HepG2 (cell line): ENCODE measurements around the gene CDC42EP1. TPM values are rescaled to one million over a fixed set of nuclear protein-coding genes. Genes with fewer than 3 reads are reported as not detected.

ENCODE experiments used
- ATAC-seq: fragments of 200-7000 bp; cut with Tn5 transposase; 3 replicates; pipeline ENCODE4 v1.9.1; 2020; ENCODE audit warnings: mild to moderate bottlenecking, moderate library complexity
- BruUV-seq: library from RNA; stranded (reverse); fragments of 400-500 nt; replicated peaks from 2 replicates; lab custom pipeline; 2021; lab: Mats Ljungman, UMichigan
- CTCF ChIA-PET: fragments of 300-600 bp; formaldehyde crosslinking; extraction: SDS; loops from one replicate; lab custom pipeline; 2021; ENCODE audit warnings: low total read pairs, inconsistent platforms, low intra/inter-chr PET ratio; lab: Yijun Ruan, JAX
- POLR2A ChIA-PET: fragments of 350-600 bp; sonication (Branson Sonifier 250); formaldehyde crosslinking; loops from one replicate; lab custom pipeline; 2020; ENCODE audit warnings: antibody characterized with exemption, inconsistent platforms; lab: Yijun Ruan, JAX
- DNase-seq: peaks from one replicate; pipeline ENCODE4 v3.0.0-alpha.2; 2015; ENCODE audit warnings: low spot score
- FAIRE-seq: peaks from 3 replicates; lab custom pipeline; 2011; peaks lifted over from hg19 to GRCh38; lab: Jason Lieb, UNC
- H2AFZ ChIP-seq: one replicate; pipeline ENCODE4 v1.6.1; 2011; ENCODE audit warnings: low read length, inconsistent platforms
- H3K27ac ChIP-seq: fragments of 300-600 bp; 3 replicates; pipeline ENCODE4 v1.8.0; 2011; ENCODE audit warnings: mixed run types, mild to moderate bottlenecking, mixed read lengths, low read length, inconsistent platforms; ENCODE audit not compliant: insufficient read depth; ENCODE audit errors: extremely low read length
- H3K27me3 ChIP-seq, 2 experiments: fragments of 200-600 bp in 1 of 2; 2 replicates in 1 of 2; 3 replicates in 1 of 2; pipeline versions ENCODE4 v1.6.0 to v1.8.0; 2011; ENCODE audit warnings: low read length in 2 of 2, mild to moderate bottlenecking in 2 of 2, moderate library complexity in 2 of 2, inconsistent platforms in 1 of 2; ENCODE audit not compliant: insufficient read depth in 2 of 2, control insufficient read depth in 1 of 2
- H3K36me3 ChIP-seq, 2 experiments: fragments of 200-600 bp in 1 of 2; replicated peaks in 1 of 2; 2 replicates in 1 of 2; 3 replicates in 1 of 2; pipeline versions ENCODE4 v1.5.1 to v1.8.0; 2011; ENCODE audit warnings: low read length in 2 of 2, inconsistent platforms in 1 of 2; ENCODE audit not compliant: insufficient read depth in 2 of 2, control insufficient read depth in 1 of 2
- H3K4me1 ChIP-seq: 2 replicates; pipeline ENCODE4 v1.5.1; 2012; ENCODE audit warnings: low read length, inconsistent platforms; ENCODE audit not compliant: insufficient read depth
- H3K4me2 ChIP-seq: 2 replicates; pipeline ENCODE4 v1.6.0; 2011; ENCODE audit warnings: low read depth, low read length, inconsistent platforms
- H3K4me3 ChIP-seq, 3 experiments: fragments of 200-600 bp in 1 of 3; sonication (generic), shearing (Covaris generic) in 1 of 3; replicated peaks in 1 of 3; 2 replicates each; pipeline ENCODE4 v1.5.1; 2011 to 2016; ENCODE audit warnings: low read length in 3 of 3, inconsistent platforms in 2 of 3, low read depth in 2 of 3, mild to moderate bottlenecking in 2 of 3, control low read depth in 1 of 3, mixed read lengths in 1 of 3; ENCODE audit not compliant: insufficient read depth in 1 of 3
- H3K79me2 ChIP-seq: one replicate; pipeline ENCODE4 v1.6.1; 2011; ENCODE audit warnings: low read length, inconsistent platforms; ENCODE audit not compliant: insufficient read depth
- H3K9ac ChIP-seq: 2 replicates; pipeline ENCODE4 v1.6.0; 2011; ENCODE audit warnings: mild to moderate bottlenecking, low read depth, low read length, inconsistent platforms; ENCODE audit not compliant: insufficient read depth
- H3K9me3 ChIP-seq: 2 replicates; pipeline ENCODE4 v1.5.1; 2012; ENCODE audit warnings: mild to moderate bottlenecking, low read length
- H4K20me1 ChIP-seq: 2 replicates; pipeline ENCODE4 v1.6.0; 2011; ENCODE audit warnings: inconsistent platforms, mild to moderate bottlenecking, low read length, moderate library complexity; ENCODE audit not compliant: insufficient read depth
- EZH2 ChIP-seq: conservative IDR thresholded peaks from 2 replicates; pipeline ENCODE4 v1.6.1; 2012; ENCODE audit warnings: mild to moderate bottlenecking, low read depth, low read length, moderate library complexity
- ZNF343 ChIP-seq: sonication (generic); formaldehyde crosslinking; IDR thresholded peaks from 2 replicates; pipeline ENCODE4 v1.4.0; 2020; ENCODE audit warnings: mild to moderate bottlenecking, missing genetic modification reagents
- WGBS: methylation state at CpG from one replicate; pipeline ENCODE4 v1.1.6; 2017; ENCODE audit warnings: low lambda C conversion rate; 5-methylcytosine and 5-hydroxymethylcytosine counted together
- in situ Hi-C: cut with HindIII; loops from 2 replicates; pipeline ENCODE4 v1.10.0; 2017; ENCODE audit warnings: low pct_unique_long_range_greater_than_20kb; ENCODE audit not compliant: extremely low pct_ligation_motif_present
- intact Hi-C: fragments of 100-400 bp; cut with micrococcal nuclease; formaldehyde crosslinking; loops from one replicate; pipeline ENCODE4 v1.10.0; 2022; ENCODE audit not compliant: unreplicated experiment
- polyA plus RNA-seq, 8 experiments: library from polyadenylated mRNA; depleted of rRNA in 3 of 8; stranded (reverse) in 7 of 8; unstranded in 1 of 8; fragments of >200 nt; fragmentation: Illumina TruSeq in 4 of 8; extraction: Trizol in 4 of 8; gene quantifications; 2 replicates each; pipeline versions ENCODE4 v1.2.1 to v1.2.3, GENCODE V29; 2011 to 2016; ENCODE audit warnings: low read depth in 4 of 8, missing spikeins in 1 of 8, mixed read lengths in 1 of 8; ENCODE audit not compliant: insufficient read depth in 1 of 8
- total RNA-seq, 5 experiments: library from RNA; depleted of rRNA; stranded (reverse); fragments of >200 nt; fragmentation: Illumina TruSeq; extraction: Trizol; gene quantifications; 2 replicates each; pipeline ENCODE4 v1.2.3, GENCODE V29; 2016; ENCODE audit warnings: low read depth in 1 of 5
- TF ChIP-seq, protein P1 (sequence below): IDR thresholded peaks from 2 replicates; pipeline ENCODE4 v1.6.1; 2016; ENCODE audit warnings: low read depth

The CDC42EP1 gene
- total and polyA plus RNA-seq, 2 of the 13 experiments (the other 11 are each of a cell fraction or from before 2014, with no cell fraction given), result 17.1 to 29.5 TPM

- Histone ChIP-seq H3K27ac (no peak overlapping the region), H2AFZ (no peak overlapping the region), H3K27me3 (peaks cover 2 to 5% of the 10 kb centered on the region in 2 experiments; a peak in 1 of 5 replicates), H3K4me3 (no peak overlapping the region), H3K4me2 (no peak overlapping the region), H4K20me1 (no peaks in the 10 kb centered on the region), H3K4me1 (peaks cover 50% of the 10 kb centered on the region), H3K79me2 (peaks cover 9% of the 10 kb centered on the region)
- WGBS, result 63% methylated on average over 5 of the region's 5 CpGs
- FAIRE-seq (no peak), ATAC-seq (no peak)
- ChIA-PET CTCF (no interaction called here), POLR2A (interaction anchor here (1.0 to 1.3 kb wide), 2 partner anchors 25 to 36 kb away, joined by 3 to 4 read pairs; partner anchors contain the start of gene LGALS2)
- intact Hi-C loops (no loop called here), in situ Hi-C loops (loop anchor here (10.0 kb wide), 1 partner anchor 60 kb away; no protein-coding TSS in a partner anchor)
- TF ChIP-seq, protein P1, sequence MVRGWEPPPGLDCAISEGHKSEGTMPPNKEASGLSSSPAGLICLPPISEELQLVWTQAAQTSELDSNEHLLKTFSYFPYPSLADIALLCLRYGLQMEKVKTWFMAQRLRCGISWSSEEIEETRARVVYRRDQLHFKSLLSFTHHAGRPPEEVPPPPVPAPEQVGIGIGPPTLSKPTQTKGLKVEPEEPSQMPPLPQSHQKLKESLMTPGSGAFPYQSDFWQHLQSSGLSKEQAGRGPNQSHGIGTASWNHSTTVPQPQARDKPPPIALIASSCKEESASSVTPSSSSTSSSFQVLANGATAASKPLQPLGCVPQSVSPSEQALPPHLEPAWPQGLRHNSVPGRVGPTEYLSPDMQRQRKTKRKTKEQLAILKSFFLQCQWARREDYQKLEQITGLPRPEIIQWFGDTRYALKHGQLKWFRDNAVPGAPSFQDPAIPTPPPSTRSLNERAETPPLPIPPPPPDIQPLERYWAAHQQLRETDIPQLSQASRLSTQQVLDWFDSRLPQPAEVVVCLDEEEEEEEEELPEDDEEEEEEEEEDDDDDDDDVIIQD, result no peak
- no peak for TF ChIP-seq EZH2
- no peak for TF ChIP-seq ZNF343 (CRISPR knock-in tag)
- TF ChIP-seq, all 625 proteins: peak for 0
- DNase-seq, result no peak
- H3K36me3 ChIP-seq, result no peaks in the 10 kb centered on the region
- no TSS peak for BruUV-seq
- H3K9ac ChIP-seq, result no peak overlapping the region
- H3K9me3 ChIP-seq, result no peaks in the 10 kb centered on the region
Measured at GRCh38 chr22:37604875-37605274, 44.6 kb downstream of the CDC42EP1 start.
